SK-N-SH treated with all-trans-retinoic acid at 6 μM for 48 hours (cell line): Measurements from ENCODE around the gene NRXN3.

Source experiments
- ATAC-seq: fragments of 200-7000 bp; cut with Tn5 transposase; 3 replicates; pipeline ENCODE4 v1.9.1; 2020; ENCODE audit warnings: mild to moderate bottlenecking, moderate library complexity
- ARNTL ChIP-seq: fragments of 450-650 bp; formaldehyde crosslinking; IDR thresholded peaks from 2 replicates; pipeline ENCODE4 v1.5.0; 2020; ENCODE audit warnings: low read depth, mild to moderate bottlenecking, moderate library complexity, borderline replicate concordance
- BACH2 ChIP-seq: fragments of 250-450 bp; sonication (Bioruptor Pico); IDR thresholded peaks from 2 replicates; pipeline ENCODE4 v1.9.0; 2021; ENCODE audit warnings: mild to moderate bottlenecking, borderline replicate concordance
- CSDC2 ChIP-seq: fragments of 250-450 bp; sonication (Bioruptor Pico); IDR thresholded peaks from 2 replicates; pipeline ENCODE4 v1.5.0; 2020; ENCODE audit warnings: mild to moderate bottlenecking, moderate library complexity
- ESRRG ChIP-seq: fragments of 250-450 bp; sonication (Bioruptor Pico); IDR thresholded peaks from 2 replicates; pipeline ENCODE4 v1.6.1; 2021; ENCODE audit warnings: mild to moderate bottlenecking
- GLIS3 ChIP-seq: fragments of 250-450 bp; sonication (Bioruptor Pico); IDR thresholded peaks from 2 replicates; pipeline ENCODE4 v1.5.0; 2020; ENCODE audit warnings: mild to moderate bottlenecking, moderate library complexity
- ISL1 ChIP-seq: fragments of 250-450 bp; sonication (Bioruptor Pico); IDR thresholded peaks from 2 replicates; pipeline ENCODE4 v2.1.2; 2022; ENCODE audit warnings: mild to moderate bottlenecking, moderate library complexity
- OSR1 ChIP-seq: fragments of 250-450 bp; sonication (Bioruptor Pico); IDR thresholded peaks from 2 replicates; pipeline ENCODE4 v1.8.0; 2022; ENCODE audit warnings: moderate library complexity, mild to moderate bottlenecking, inconsistent platforms
- PPARA ChIP-seq: fragments of 250-450 bp; sonication (Bioruptor Pico); IDR thresholded peaks from 2 replicates; pipeline ENCODE4 v1.5.0; 2020; ENCODE audit warnings: mild to moderate bottlenecking, borderline replicate concordance
- SNAI2 ChIP-seq: fragments of 250-450 bp; sonication (Bioruptor Pico); IDR thresholded peaks from 2 replicates; pipeline ENCODE4 v1.5.0; 2020; ENCODE audit warnings: mild to moderate bottlenecking, moderate library complexity
- TOX ChIP-seq: fragments of 250-450 bp; sonication (Bioruptor Pico); IDR thresholded peaks from 2 replicates; pipeline ENCODE4 v1.8.0; 2021; ENCODE audit warnings: mild to moderate bottlenecking, moderate library complexity, borderline replicate concordance
- ZC3H10 ChIP-seq: fragments of 250-450 bp; sonication (Bioruptor Pico); IDR thresholded peaks from 2 replicates; pipeline ENCODE4 v1.5.1; 2021; ENCODE audit warnings: mild to moderate bottlenecking, moderate library complexity
- ZFP3 ChIP-seq: fragments of 250-450 bp; sonication (Bioruptor Pico); IDR thresholded peaks from 2 replicates; pipeline ENCODE4 v1.5.0; 2020; ENCODE audit warnings: mild to moderate bottlenecking, moderate library complexity
- ZFP30 ChIP-seq: fragments of 450-650 bp; formaldehyde crosslinking; IDR thresholded peaks from 2 replicates; pipeline ENCODE4 v1.5.0; 2022; ENCODE audit warnings: mild to moderate bottlenecking, moderate library complexity
- ZNF565 ChIP-seq: fragments of 450-650 bp; formaldehyde crosslinking; conservative IDR thresholded peaks from 2 replicates; pipeline ENCODE4 v1.5.0; 2020; ENCODE audit warnings: low read depth, mild to moderate bottlenecking, moderate library complexity
- ZNF70 ChIP-seq: fragments of 450-650 bp; formaldehyde crosslinking; IDR thresholded peaks from 2 replicates; pipeline ENCODE4 v1.5.0; 2020; ENCODE audit warnings: mild to moderate bottlenecking, moderate library complexity
- TF ChIP-seq, protein P1 (sequence below): fragments of 250-450 bp; sonication (Bioruptor Pico); IDR thresholded peaks from 2 replicates; pipeline ENCODE4 v1.5.1; 2020; ENCODE audit warnings: low read depth, mild to moderate bottlenecking, moderate library complexity
- TF ChIP-seq, protein P2 (sequence below): fragments of 250-450 bp; sonication (Bioruptor Pico); IDR thresholded peaks from 2 replicates; pipeline ENCODE4 v1.8.0; 2020; ENCODE audit warnings: mild to moderate bottlenecking, moderate library complexity, borderline replicate concordance
- TF ChIP-seq, protein P3 (sequence below): fragments of 250-450 bp; sonication (Bioruptor Pico); IDR thresholded peaks from 2 replicates; pipeline ENCODE4 v1.5.0; 2020; ENCODE audit warnings: mild to moderate bottlenecking, moderate library complexity
- TF ChIP-seq, protein P4 (sequence below): fragments of 250-450 bp; sonication (Bioruptor Pico); IDR thresholded peaks from 2 replicates; pipeline ENCODE4 v1.8.0; 2021; ENCODE audit warnings: low read depth, mild to moderate bottlenecking, moderate library complexity, borderline replicate concordance

Gene NRXN3

DNA sequence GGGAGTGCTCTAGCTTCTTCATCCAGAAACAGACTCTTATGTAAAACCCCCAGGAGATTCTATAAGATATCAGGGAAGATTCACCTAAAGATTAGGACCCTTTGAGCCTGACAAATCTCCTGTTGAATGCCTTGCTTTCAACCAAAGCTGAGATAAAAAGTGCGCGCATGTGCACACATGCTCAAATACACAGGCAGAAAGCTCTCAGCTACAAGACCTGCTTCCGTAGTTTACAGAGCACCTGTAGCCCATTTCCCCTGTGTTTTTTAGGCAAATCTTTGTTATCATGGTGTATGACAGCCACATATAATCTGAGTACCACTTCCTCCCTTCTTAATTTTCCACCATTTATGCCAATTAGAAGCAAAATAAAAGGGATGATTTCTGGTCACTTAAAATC lies 866.9 kb downstream of the NRXN3 start:
- ATAC-seq, result no peak

DNA sequence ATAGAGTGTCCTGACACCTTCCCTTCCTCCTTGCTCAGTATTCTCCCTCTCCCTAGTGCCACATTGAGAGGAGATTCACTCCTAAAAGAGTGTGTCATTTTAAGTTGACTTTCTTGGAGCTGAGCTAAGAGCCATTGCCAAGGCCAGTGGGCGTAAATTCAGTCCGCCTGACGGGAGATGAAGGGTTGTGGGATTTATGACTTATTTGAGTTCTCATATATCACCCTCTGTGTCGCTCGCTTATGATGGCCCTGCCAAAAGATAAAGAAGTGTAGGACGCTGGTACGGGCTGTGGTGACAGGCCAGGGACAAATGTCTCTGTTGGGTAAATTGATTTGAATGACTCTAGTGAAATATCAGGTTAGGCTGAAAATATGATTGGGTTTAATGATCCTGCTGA lies 867.4 kb downstream of the NRXN3 start:
- TF ChIP-seq ZC3H10 (CRISPR knock-in tag) (no peak), ESRRG (CRISPR knock-in tag) (no peak), GLIS3 (CRISPR knock-in tag) (no peak)
- no peak for ATAC-seq

More for the DNA sequence above, 866.9 kb downstream of the NRXN3 start:
- TF ChIP-seq TOX (CRISPR knock-in tag) (no peak), ZFP30 (CRISPR knock-in tag) (no peak), ARNTL (no peak), PPARA (CRISPR knock-in tag) (no peak), ISL1 (CRISPR knock-in tag) (no peak), SNAI2 (CRISPR knock-in tag) (no peak), ZNF565 (CRISPR knock-in tag) (no peak), ESRRG (CRISPR knock-in tag) (no peak)
- TF ChIP-seq, protein P1, sequence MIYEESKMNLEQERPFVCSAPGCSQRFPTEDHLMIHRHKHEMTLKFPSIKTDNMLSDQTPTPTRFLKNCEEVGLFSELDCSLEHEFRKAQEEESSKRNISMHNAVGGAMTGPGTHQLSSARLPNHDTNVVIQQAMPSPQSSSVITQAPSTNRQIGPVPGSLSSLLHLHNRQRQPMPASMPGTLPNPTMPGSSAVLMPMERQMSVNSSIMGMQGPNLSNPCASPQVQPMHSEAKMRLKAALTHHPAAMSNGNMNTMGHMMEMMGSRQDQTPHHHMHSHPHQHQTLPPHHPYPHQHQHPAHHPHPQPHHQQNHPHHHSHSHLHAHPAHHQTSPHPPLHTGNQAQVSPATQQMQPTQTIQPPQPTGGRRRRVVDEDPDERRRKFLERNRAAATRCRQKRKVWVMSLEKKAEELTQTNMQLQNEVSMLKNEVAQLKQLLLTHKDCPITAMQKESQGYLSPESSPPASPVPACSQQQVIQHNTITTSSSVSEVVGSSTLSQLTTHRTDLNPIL, result no peak
- TF ChIP-seq, protein P2, sequence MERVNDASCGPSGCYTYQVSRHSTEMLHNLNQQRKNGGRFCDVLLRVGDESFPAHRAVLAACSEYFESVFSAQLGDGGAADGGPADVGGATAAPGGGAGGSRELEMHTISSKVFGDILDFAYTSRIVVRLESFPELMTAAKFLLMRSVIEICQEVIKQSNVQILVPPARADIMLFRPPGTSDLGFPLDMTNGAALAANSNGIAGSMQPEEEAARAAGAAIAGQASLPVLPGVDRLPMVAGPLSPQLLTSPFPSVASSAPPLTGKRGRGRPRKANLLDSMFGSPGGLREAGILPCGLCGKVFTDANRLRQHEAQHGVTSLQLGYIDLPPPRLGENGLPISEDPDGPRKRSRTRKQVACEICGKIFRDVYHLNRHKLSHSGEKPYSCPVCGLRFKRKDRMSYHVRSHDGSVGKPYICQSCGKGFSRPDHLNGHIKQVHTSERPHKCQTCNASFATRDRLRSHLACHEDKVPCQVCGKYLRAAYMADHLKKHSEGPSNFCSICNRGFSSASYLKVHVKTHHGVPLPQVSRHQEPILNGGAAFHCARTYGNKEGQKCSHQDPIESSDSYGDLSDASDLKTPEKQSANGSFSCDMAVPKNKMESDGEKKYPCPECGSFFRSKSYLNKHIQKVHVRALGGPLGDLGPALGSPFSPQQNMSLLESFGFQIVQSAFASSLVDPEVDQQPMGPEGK (CRISPR knock-in tag), result no peak

DNA sequence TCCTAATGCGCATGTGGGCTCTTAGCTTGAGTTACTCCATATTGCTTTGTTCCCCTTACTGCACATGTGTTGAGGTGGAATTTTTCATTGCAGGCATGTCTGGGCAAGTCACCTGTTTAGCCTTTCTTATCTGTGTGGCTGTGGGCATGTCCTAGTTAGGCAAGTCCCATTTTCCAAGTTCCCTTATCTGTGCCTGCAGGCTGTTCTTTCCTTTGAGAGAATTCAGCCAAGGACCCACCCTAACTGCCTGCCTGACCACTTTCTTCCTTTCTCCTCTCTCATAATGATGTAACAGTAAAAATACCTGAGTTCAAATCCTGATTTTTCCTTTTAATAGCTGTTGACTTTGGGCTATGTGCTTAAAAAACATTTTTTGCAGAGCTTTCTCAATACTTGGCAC lies 870.6 kb downstream of the NRXN3 start:
- TF ChIP-seq CSDC2 (CRISPR knock-in tag), result no peak
- TF ChIP-seq PPARA (CRISPR knock-in tag), result no peak
- no peak for TF ChIP-seq TOX (CRISPR knock-in tag)
- TF ChIP-seq, protein P3, sequence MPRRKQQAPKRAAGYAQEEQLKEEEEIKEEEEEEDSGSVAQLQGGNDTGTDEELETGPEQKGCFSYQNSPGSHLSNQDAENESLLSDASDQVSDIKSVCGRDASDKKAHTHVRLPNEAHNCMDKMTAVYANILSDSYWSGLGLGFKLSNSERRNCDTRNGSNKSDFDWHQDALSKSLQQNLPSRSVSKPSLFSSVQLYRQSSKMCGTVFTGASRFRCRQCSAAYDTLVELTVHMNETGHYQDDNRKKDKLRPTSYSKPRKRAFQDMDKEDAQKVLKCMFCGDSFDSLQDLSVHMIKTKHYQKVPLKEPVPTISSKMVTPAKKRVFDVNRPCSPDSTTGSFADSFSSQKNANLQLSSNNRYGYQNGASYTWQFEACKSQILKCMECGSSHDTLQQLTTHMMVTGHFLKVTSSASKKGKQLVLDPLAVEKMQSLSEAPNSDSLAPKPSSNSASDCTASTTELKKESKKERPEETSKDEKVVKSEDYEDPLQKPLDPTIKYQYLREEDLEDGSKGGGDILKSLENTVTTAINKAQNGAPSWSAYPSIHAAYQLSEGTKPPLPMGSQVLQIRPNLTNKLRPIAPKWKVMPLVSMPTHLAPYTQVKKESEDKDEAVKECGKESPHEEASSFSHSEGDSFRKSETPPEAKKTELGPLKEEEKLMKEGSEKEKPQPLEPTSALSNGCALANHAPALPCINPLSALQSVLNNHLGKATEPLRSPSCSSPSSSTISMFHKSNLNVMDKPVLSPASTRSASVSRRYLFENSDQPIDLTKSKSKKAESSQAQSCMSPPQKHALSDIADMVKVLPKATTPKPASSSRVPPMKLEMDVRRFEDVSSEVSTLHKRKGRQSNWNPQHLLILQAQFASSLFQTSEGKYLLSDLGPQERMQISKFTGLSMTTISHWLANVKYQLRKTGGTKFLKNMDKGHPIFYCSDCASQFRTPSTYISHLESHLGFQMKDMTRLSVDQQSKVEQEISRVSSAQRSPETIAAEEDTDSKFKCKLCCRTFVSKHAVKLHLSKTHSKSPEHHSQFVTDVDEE (CRISPR knock-in tag), result no peak
- no peak for TF ChIP-seq ARNTL
- no peak for TF ChIP-seq ZNF70 (CRISPR knock-in tag)
- TF ChIP-seq GLIS3 (CRISPR knock-in tag), result no peak
- TF ChIP-seq ZFP3 (CRISPR knock-in tag), result no peak
- TF ChIP-seq BACH2 (CRISPR knock-in tag), result no peak
- TF ChIP-seq, protein P1, result no peak
- TF ChIP-seq ESRRG (CRISPR knock-in tag), result no peak
- TF ChIP-seq, protein P4, sequence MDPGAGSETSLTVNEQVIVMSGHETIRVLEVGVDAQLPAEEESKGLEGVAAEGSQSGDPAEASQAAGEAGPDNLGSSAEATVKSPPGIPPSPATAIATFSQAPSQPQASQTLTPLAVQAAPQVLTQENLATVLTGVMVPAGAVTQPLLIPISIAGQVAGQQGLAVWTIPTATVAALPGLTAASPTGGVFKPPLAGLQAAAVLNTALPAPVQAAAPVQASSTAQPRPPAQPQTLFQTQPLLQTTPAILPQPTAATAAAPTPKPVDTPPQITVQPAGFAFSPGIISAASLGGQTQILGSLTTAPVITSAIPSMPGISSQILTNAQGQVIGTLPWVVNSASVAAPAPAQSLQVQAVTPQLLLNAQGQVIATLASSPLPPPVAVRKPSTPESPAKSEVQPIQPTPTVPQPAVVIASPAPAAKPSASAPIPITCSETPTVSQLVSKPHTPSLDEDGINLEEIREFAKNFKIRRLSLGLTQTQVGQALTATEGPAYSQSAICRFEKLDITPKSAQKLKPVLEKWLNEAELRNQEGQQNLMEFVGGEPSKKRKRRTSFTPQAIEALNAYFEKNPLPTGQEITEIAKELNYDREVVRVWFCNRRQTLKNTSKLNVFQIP (CRISPR knock-in tag), result no peak
- no peak for TF ChIP-seq OSR1 (CRISPR knock-in tag)
- no peak for TF ChIP-seq ZNF565 (CRISPR knock-in tag)
- TF ChIP-seq ZFP30 (CRISPR knock-in tag), result no peak
- TF ChIP-seq ZC3H10 (CRISPR knock-in tag), result no peak
- TF ChIP-seq, protein P2 (CRISPR knock-in tag), result no peak
- no peak for ATAC-seq
